ENCODE results near the gene BUD23.

DNA sequence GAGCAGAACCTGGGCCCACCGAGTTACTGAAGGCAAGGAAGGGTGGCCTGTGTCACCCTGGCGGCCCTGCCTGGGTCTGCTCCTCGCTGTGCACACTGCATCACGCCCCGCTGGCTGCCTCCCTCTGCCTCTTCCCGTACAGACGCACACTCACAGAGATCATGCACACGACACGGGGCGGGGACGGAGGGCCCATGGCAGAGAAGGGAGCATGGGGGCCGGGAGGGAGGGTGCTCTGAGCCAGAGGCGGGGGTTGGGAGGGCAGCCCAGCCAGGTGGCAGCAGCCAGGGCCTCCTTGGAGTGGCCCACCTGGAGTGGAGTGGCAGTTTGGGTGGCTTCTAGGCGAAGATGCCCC is 16.6 kb downstream of the BUD23 start:
- TF ChIP-seq, protein P1, sequence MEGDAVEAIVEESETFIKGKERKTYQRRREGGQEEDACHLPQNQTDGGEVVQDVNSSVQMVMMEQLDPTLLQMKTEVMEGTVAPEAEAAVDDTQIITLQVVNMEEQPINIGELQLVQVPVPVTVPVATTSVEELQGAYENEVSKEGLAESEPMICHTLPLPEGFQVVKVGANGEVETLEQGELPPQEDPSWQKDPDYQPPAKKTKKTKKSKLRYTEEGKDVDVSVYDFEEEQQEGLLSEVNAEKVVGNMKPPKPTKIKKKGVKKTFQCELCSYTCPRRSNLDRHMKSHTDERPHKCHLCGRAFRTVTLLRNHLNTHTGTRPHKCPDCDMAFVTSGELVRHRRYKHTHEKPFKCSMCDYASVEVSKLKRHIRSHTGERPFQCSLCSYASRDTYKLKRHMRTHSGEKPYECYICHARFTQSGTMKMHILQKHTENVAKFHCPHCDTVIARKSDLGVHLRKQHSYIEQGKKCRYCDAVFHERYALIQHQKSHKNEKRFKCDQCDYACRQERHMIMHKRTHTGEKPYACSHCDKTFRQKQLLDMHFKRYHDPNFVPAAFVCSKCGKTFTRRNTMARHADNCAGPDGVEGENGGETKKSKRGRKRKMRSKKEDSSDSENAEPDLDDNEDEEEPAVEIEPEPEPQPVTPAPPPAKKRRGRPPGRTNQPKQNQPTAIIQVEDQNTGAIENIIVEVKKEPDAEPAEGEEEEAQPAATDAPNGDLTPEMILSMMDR (IDR thresholded peaks at IDR 0.05; ENCODE audit: extremely low read depth in 1 of 2, insufficient read depth in 1 of 2, low read depth in 1 of 2, low read length in 2 of 2): no peak
- TF ChIP-seq POLR2A (IDR thresholded peaks at IDR 0.05; ENCODE audit: low read depth, low read length) (no peak), FOS (IDR thresholded peaks at IDR 0.05; ENCODE audit: borderline replicate concordance, insufficient read depth, low read length) (no peak), MYC (IDR thresholded peaks at IDR 0.05; ENCODE audit: low read depth, low read length) (no peak)

All from endothelial cell of umbilical vein (primary cell).